ENCODE data around the gene WNK1. TPM values are rescaled to one million over a fixed set of nuclear protein-coding genes. Genes with fewer than 3 reads are reported as not detected.

Gene WNK1
- total and polyA plus RNA-seq, 2 donors from 2014 or later: 40.2 to 173 TPM

- no peaks in the 10 kb centered on the region for H3K36me3 ChIP-seq (ENCODE audit: control insufficient read depth in 2 of 3, insufficient read depth in 3 of 3, low read length in 3 of 3)
- no peak overlapping the region for H3K9ac ChIP-seq (ENCODE audit: low read length in 3 of 3)
- DNase-seq: no peak
- H3K4me1 ChIP-seq (ENCODE audit: control insufficient read depth in 2 of 3, insufficient read depth in 2 of 3, low read depth in 1 of 3, low read length in 3 of 3): peaks cover 0 to 9% (median 0%) of the 10 kb centered on the region in 3 donors
- TF ChIP-seq CTCF (IDR thresholded peaks at IDR 0.05; ENCODE audit: borderline replicate concordance, extremely low read depth, insufficient read depth): no peak
- no peak for FAIRE-seq
- H3K27ac ChIP-seq (ENCODE audit: low read depth in 2 of 2, low read length in 2 of 2): no peak overlapping the region
- H3K9me3 ChIP-seq (ENCODE audit: control insufficient read depth in 2 of 3, insufficient read depth in 1 of 3, low read length in 3 of 3): no peaks in the 10 kb centered on the region
- intact Hi-C loops (cut with DNase I): no loop called here
- no peaks in the 10 kb centered on the region for H3K27me3 ChIP-seq (ENCODE audit: control insufficient read depth, insufficient read depth, low read length)
- H3K4me3 ChIP-seq (ENCODE audit: low read length in 3 of 3): no peak overlapping the region
These were observed 2.6 kb upstream of the WNK1 start for GRCh38 chr12:749751-750270.

GRCh38 chr12:750366-751191 is 1.8 kb upstream of the WNK1 start:
- DNase-seq: peak in 1 of 5 donors; percentile 31
- intact Hi-C loops (cut with DNase I): no loop called here

GRCh38 chr12:751192-751998 is 984 bp upstream of the WNK1 start:
- Histone ChIP-seq H3K27ac (ENCODE audit: low read depth in 2 of 2, low read length in 2 of 2) (peak overlapping the region; percentile 28 to 62), H3K9ac (ENCODE audit: low read length in 3 of 3) (peak overlapping the region in 2 of 3 donors; percentile 7 to 41), H3K4me1 (ENCODE audit: control insufficient read depth in 2 of 3, insufficient read depth in 2 of 3, low read depth in 1 of 3, low read length in 3 of 3) (peaks cover 0 to 9% (median 3%) of the 10 kb centered on the region in 3 donors), H3K36me3 (ENCODE audit: control insufficient read depth in 2 of 3, insufficient read depth in 3 of 3, low read length in 3 of 3) (no peaks in the 10 kb centered on the region), H3K9me3 (ENCODE audit: control insufficient read depth in 2 of 3, insufficient read depth in 1 of 3, low read length in 3 of 3) (no peaks in the 10 kb centered on the region), H3K4me3 (ENCODE audit: low read length in 3 of 3) (peak overlapping the region; percentile 57 to 70 (median 65)), H3K27me3 (ENCODE audit: control insufficient read depth, insufficient read depth, low read length) (no peaks in the 10 kb centered on the region)
- intact Hi-C loops (cut with DNase I): no loop called here
- FAIRE-seq (no peak), DNase-seq (peak; percentile 96 to 98 (median 96))
- TF ChIP-seq CTCF (IDR thresholded peaks at IDR 0.05; ENCODE audit: borderline replicate concordance, extremely low read depth, insufficient read depth): peak; percentile 49

More at GRCh38 chr12:750366-751191, 1.8 kb upstream of the WNK1 start:
- peak overlapping the region; percentile 44 to 70 (median 51) for H3K4me3 ChIP-seq (ENCODE audit: low read length in 3 of 3)
- no peaks in the 10 kb centered on the region for H3K9me3 ChIP-seq (ENCODE audit: control insufficient read depth in 2 of 3, insufficient read depth in 1 of 3, low read length in 3 of 3)
- H3K27ac ChIP-seq (ENCODE audit: low read depth in 2 of 2, low read length in 2 of 2): peak overlapping the region in 1 of 2 donors; percentile 62
- peak overlapping the region in 2 of 3 donors; percentile 13 to 21 for H3K9ac ChIP-seq (ENCODE audit: low read length in 3 of 3)
- no peak for TF ChIP-seq CTCF (IDR thresholded peaks at IDR 0.05; ENCODE audit: borderline replicate concordance, extremely low read depth, insufficient read depth)
- H3K4me1 ChIP-seq (ENCODE audit: control insufficient read depth in 2 of 3, insufficient read depth in 2 of 3, low read depth in 1 of 3, low read length in 3 of 3): peaks cover 0 to 9% (median 0%) of the 10 kb centered on the region in 3 donors
- H3K36me3 ChIP-seq (ENCODE audit: control insufficient read depth in 2 of 3, insufficient read depth in 3 of 3, low read length in 3 of 3): no peaks in the 10 kb centered on the region
- FAIRE-seq: no peak
- H3K27me3 ChIP-seq (ENCODE audit: control insufficient read depth, insufficient read depth, low read length): no peaks in the 10 kb centered on the region
